ENCODE results near the gene PDE2A. TPM values are rescaled to one million over a fixed set of nuclear protein-coding genes. Genes with fewer than 3 reads are reported as not detected.
"Not testable (repeated sequence)": the region's sequence is repeated elsewhere in the genome, so short reads cannot be mapped to it uniquely, and the experiment has no call there.

Gene PDE2A
- total RNA-seq, 6 experiments from 2014 or later = 11.2 to 46.3 (median 22.8) TPM

DNA sequence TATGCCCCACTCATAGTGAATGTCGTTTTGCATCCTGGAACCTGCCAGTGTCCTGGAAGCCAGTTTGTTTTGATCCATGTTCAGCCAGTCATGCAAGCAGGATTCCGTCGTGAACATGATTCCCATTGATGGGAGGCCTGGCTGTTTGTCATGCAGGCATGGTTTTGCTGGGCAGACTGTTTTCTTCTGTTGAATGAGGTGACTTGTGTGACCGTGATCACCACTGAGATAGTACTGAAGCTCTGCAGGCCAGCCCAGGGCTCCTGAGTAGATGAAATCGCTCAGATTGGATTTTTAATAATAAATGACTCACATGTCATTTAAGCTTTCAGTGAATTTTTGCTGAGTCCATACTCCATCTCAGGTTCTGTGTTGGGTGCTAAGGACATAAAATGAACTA lies 117.8 kb downstream of the PDE2A start:
- DNase-seq (no peak), ATAC-seq (no peak)
- Histone ChIP-seq H3K9me3 (no peaks in the 10 kb centered on the region), H3K27ac (no peak overlapping the region), H3K4me3 (no peak overlapping the region), H3K27me3 (no peaks in the 10 kb centered on the region), H3K36me3 (no peaks in the 10 kb centered on the region), H3K4me1 (no peaks in the 10 kb centered on the region)
- intact Hi-C loops (cut with DNase I) = no loop called here
- TF ChIP-seq CTCF (IDR thresholded peaks at IDR 0.05) (no peak), POLR2A (IDR thresholded peaks at IDR 0.05) (no peak)
- 66% methylated on average over 5 of the region's 5 CpGs for WGBS (ENCODE audit: insufficient coverage, low coverage, low lambda C conversion rate, missing lambda C conversion rate)

GRCh38 chr11:72555014-72555522 lies 119.2 kb downstream of the PDE2A start:
- H3K27ac ChIP-seq; H3K27me3 ChIP-seq; H3K36me3 ChIP-seq; intact Hi-C loops (cut with DNase I); ATAC-seq; H3K4me3 ChIP-seq; H3K9me3 ChIP-seq; DNase-seq; H3K4me1 ChIP-seq: not testable (repeated sequence)
- WGBS (ENCODE audit: insufficient coverage, low coverage, low lambda C conversion rate, missing lambda C conversion rate) = 82% methylated on average over 3 of the region's 3 CpGs

DNA sequence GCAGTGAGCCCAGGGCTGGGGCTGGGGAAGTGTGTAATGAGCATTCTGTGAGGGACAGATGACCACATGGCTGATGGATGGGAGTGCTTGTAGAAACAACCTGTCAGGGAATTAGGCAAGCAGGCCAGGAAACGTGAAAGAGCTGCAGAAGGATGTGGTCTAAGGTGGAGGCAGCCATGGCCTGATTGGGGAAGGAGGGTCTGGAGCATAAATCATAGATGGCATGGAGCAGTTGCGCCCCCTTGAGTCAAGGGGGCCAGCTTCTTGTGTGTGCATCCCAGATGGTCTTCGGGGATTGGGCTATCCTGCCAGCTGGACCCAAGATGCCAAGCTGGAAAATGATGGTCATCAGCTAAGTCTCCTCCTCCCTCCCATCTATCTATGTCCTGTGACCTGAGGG lies 120.5 kb downstream of the PDE2A start:
- no peaks in the 10 kb centered on the region for H3K36me3 ChIP-seq
- intact Hi-C loops (cut with DNase I) = no loop called here
- H3K4me1 ChIP-seq = no peaks in the 10 kb centered on the region
- no peaks in the 10 kb centered on the region for H3K9me3 ChIP-seq
- H3K27me3 ChIP-seq = no peaks in the 10 kb centered on the region
- WGBS (ENCODE audit: insufficient coverage, low coverage, low lambda C conversion rate, missing lambda C conversion rate) = 18% methylated on average over 1 of the region's 3 CpGs
- peak in 3 of 4 donors; percentile 43 to 52 (median 45) for ATAC-seq
- H3K4me3 ChIP-seq = no peak overlapping the region
- no peak overlapping the region for H3K27ac ChIP-seq
- TF ChIP-seq POLR2A (IDR thresholded peaks at IDR 0.05) (no peak), CTCF (IDR thresholded peaks at IDR 0.05) (peak in 2 of 4 donors; percentile 12 to 19)
- no peak for DNase-seq

- no peak for ATAC-seq
- no peaks in the 10 kb centered on the region for H3K9me3 ChIP-seq
- TF ChIP-seq CTCF (IDR thresholded peaks at IDR 0.05) = no peak
- TF ChIP-seq POLR2A (IDR thresholded peaks at IDR 0.05) = no peak
- no peaks in the 10 kb centered on the region for H3K36me3 ChIP-seq
- H3K27ac ChIP-seq = no peak overlapping the region
- no peaks in the 10 kb centered on the region for H3K4me1 ChIP-seq
- DNase-seq = no peak
- H3K4me3 ChIP-seq = no peak overlapping the region
- 69% methylated on average over 3 of the region's 3 CpGs for WGBS (ENCODE audit: insufficient coverage, low coverage, low lambda C conversion rate, missing lambda C conversion rate)
- H3K27me3 ChIP-seq = no peaks in the 10 kb centered on the region
- intact Hi-C loops (cut with DNase I) = no loop called here
Measured at GRCh38 chr11:72552399-72552910, 121.8 kb downstream of the PDE2A start.

- Histone ChIP-seq H3K9me3 (no peaks in the 10 kb centered on the region), H3K36me3 (no peaks in the 10 kb centered on the region), H3K4me3 (no peak overlapping the region), H3K27ac (no peak overlapping the region), H3K27me3 (no peaks in the 10 kb centered on the region), H3K4me1 (no peaks in the 10 kb centered on the region)
- no peak for DNase-seq
- intact Hi-C loops (cut with DNase I) = no loop called here
- 87% methylated on average over 4 of the region's 5 CpGs for WGBS (ENCODE audit: insufficient coverage, low coverage, low lambda C conversion rate, missing lambda C conversion rate)
- TF ChIP-seq POLR2A (IDR thresholded peaks at IDR 0.05) = no peak
- TF ChIP-seq CTCF (IDR thresholded peaks at IDR 0.05) = no peak
- no peak for ATAC-seq
Measured at GRCh38 chr11:72551571-72551970, 122.7 kb downstream of the PDE2A start.
